H1 (cell line): ENCODE results near the gene NR3C1. TPM values are rescaled to one million over a fixed set of nuclear protein-coding genes. Genes with fewer than 3 reads are reported as not detected.

ENCODE experiments used
- CEBPB ChIP-seq: IDR thresholded peaks from 2 replicates; pipeline ENCODE4 v1.6.1; 2012; ENCODE audit warnings: low read depth, low read length
- GTF2F1 ChIP-seq: IDR thresholded peaks from 2 replicates; pipeline ENCODE4 v1.6.1; 2012; ENCODE audit warnings: low read depth, low read length, improper control_type of control experiment, borderline replicate concordance
- ZNF274 ChIP-seq: IDR thresholded peaks from 2 replicates; pipeline ENCODE4 v1.7.0; 2012; ENCODE audit warnings: low read length, borderline replicate concordance; ENCODE audit errors: extremely low read depth
- polyA plus RNA-seq, 7 experiments: library from polyadenylated mRNA; depleted of rRNA in 3 of 7; stranded (reverse) in 5 of 7; unstranded in 2 of 7; fragments of >200 nt in 5 of 7; fragments of 200-250 nt in 2 of 7; gene quantifications; 1 replicate in 5 of 7; 2 replicates in 1 of 7; 4 replicates in 1 of 7; pipeline versions ENCODE4 v1.2.1 to v1.2.3, GENCODE V29; 2011 to 2013; ENCODE audit warnings: missing spikeins in 2 of 7, mixed read lengths in 2 of 7
- total RNA-seq: library from RNA; stranded (reverse); fragmentation: NEBNext Ultra II Directional; extraction: Animal tissue kit (Norgen Biotek cat#: 25700); gene quantifications from 2 replicates; pipeline ENCODE4 v1.2.1, GENCODE V29; 2021

NR3C1 gene
- total and polyA plus RNA-seq, 2 of the 8 experiments (the other 6 are each of a cell fraction or from before 2014, with no cell fraction given) = 1.7 to 5.4 TPM

DNA sequence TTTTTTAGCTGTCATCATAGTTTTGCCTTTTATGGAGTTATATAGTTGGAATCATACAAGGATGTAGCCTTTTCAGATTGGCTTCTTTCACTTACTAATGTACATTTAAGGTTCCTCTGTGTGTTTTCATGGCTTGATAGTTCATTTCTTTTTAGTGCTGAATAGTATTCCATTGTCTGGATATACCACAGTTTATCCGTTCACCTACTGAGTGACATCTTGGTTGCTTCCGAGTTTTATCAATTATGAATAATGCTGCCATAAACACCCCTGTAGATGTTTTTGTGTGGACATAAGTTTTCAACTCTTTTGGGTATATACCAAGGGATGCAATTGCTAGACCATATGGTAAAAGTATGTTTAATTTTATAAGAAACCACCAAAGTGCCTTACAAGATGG lies 136.3 kb downstream of the NR3C1 start (continued):
- TF ChIP-seq ZNF274 (no peak), GTF2F1 (no peak), CEBPB (no peak)
